Smooth muscle cell (in vitro differentiated cells): ENCODE measurements around the gene FCRLA. TPM values are rescaled to one million over a fixed set of nuclear protein-coding genes. Genes with fewer than 3 reads are reported as not detected.

Experiments used
- DNase-seq: peaks from one replicate; lab custom pipeline; 2025; ENCODE audit not compliant: unreplicated experiment; lab: John Stamatoyannopoulos, UW
- H2AFZ ChIP-seq: fragments of 200-600 bp; sonication (generic); 2 replicates; pipeline ENCODE4 v1.6.0; 2016; ENCODE audit warnings: antibody characterized with exemption, low read depth, mild to moderate bottlenecking
- H3F3A ChIP-seq: fragments of 200-600 bp; sonication (generic); 2 replicates; pipeline ENCODE4 v1.6.0; 2017; ENCODE audit warnings: antibody characterized with exemption, low read depth
- H3K27ac ChIP-seq: fragments of 200-600 bp; sonication (generic); 2 replicates; pipeline ENCODE4 v1.5.1; 2016; ENCODE audit warnings: low read depth, mild to moderate bottlenecking
- H3K27me3 ChIP-seq: fragments of 200-600 bp; sonication (generic); 2 replicates; pipeline ENCODE4 v1.6.1; 2016; ENCODE audit warnings: low read depth, mild to moderate bottlenecking
- H3K36me3 ChIP-seq: fragments of 200-600 bp; sonication (generic); 2 replicates; pipeline ENCODE4 v1.5.1; 2016; ENCODE audit warnings: low read depth
- H3K4me1 ChIP-seq: fragments of 200-600 bp; sonication (generic); 2 replicates; pipeline ENCODE4 v1.5.1; 2016; ENCODE audit warnings: low read depth
- H3K4me2 ChIP-seq: fragments of 200-600 bp; sonication (generic); 2 replicates; pipeline ENCODE4 v1.6.0; 2016; ENCODE audit warnings: mild to moderate bottlenecking
- H3K4me3 ChIP-seq: fragments of 200-600 bp; sonication (generic); 2 replicates; pipeline ENCODE4 v1.5.1; 2016; ENCODE audit warnings: mild to moderate bottlenecking
- H3K79me2 ChIP-seq: fragments of 200-600 bp; sonication (generic); 2 replicates; pipeline ENCODE4 v1.6.0; 2016; ENCODE audit warnings: low read depth, mild to moderate bottlenecking
- H3K9ac ChIP-seq: fragments of 200-600 bp; sonication (generic); 2 replicates; pipeline ENCODE4 v1.6.0; 2016; ENCODE audit warnings: low read depth
- H3K9me3 ChIP-seq: fragments of 200-600 bp; sonication (generic); replicated peaks from 2 replicates; pipeline ENCODE4 v1.5.1; 2016; ENCODE audit warnings: low read depth
- H4K20me1 ChIP-seq: fragments of 200-600 bp; sonication (generic); 2 replicates; pipeline ENCODE4 v1.6.0; 2016; ENCODE audit warnings: low read depth
- CTCF ChIP-seq: fragments of 200-600 bp; sonication (generic); IDR thresholded peaks from 2 replicates; pipeline ENCODE4 v1.5.1; 2017; ENCODE audit warnings: borderline replicate concordance, mild to moderate bottlenecking, antibody characterized with exemption; ENCODE audit not compliant: insufficient read depth, poor library complexity, severe bottlenecking
- WGBS: methylation state at CpG from one replicate; pipeline ENCODE4 v1.1.7; 2016; ENCODE audit warnings: low lambda C conversion rate; 5-methylcytosine and 5-hydroxymethylcytosine counted together
- polyA plus RNA-seq: library from polyadenylated mRNA; unstranded; fragments of >200 nt; fragmentation: Nextera tagmentation; extraction: Ambion mirVana; gene quantifications from 2 replicates; pipeline ENCODE4 v1.2.1, GENCODE V29; 2016
- total RNA-seq: library from RNA; depleted of rRNA; stranded (reverse); fragments of >200 nt; gene quantifications from 2 replicates; pipeline ENCODE4 v1.2.3, GENCODE V29; 2014

The FCRLA gene
- total and polyA plus RNA-seq, 2 experiments from 2014 or later = not detected

GRCh38 chr1:161731241-161731640, 24.2 kb downstream of the FCRLA start:
- Histone ChIP-seq H3K27ac (no peak overlapping the region), H3K4me1 (peaks cover 3% of the 10 kb centered on the region), H2AFZ (peak overlapping the region; percentile 20), H3K9me3 (no peaks in the 10 kb centered on the region), H4K20me1 (no peaks in the 10 kb centered on the region), H3K79me2 (no peaks in the 10 kb centered on the region), H3K4me3 (no peak overlapping the region), H3K27me3 (no peaks in the 10 kb centered on the region), H3K9ac (no peak overlapping the region), H3F3A (peaks cover 17% of the 10 kb centered on the region), H3K36me3 (no peaks in the 10 kb centered on the region), H3K4me2 (no peak overlapping the region)
- 78% methylated on average over 6 of the region's 6 CpGs for WGBS
- no peak for DNase-seq
- TF ChIP-seq CTCF = no peak

- Histone ChIP-seq H3K4me2 (no peak overlapping the region), H3K4me3 (no peak overlapping the region), H3F3A (peaks cover 17% of the 10 kb centered on the region), H3K9me3 (no peaks in the 10 kb centered on the region), H2AFZ (peak overlapping the region; percentile 20), H3K79me2 (no peaks in the 10 kb centered on the region), H3K9ac (no peak overlapping the region), H4K20me1 (no peaks in the 10 kb centered on the region), H3K27ac (no peak overlapping the region), H3K4me1 (peaks cover 3% of the 10 kb centered on the region), H3K36me3 (no peaks in the 10 kb centered on the region), H3K27me3 (no peaks in the 10 kb centered on the region)
- 68% methylated on average over 5 of the region's 5 CpGs for WGBS
- TF ChIP-seq CTCF = no peak
- no peak for DNase-seq
These were observed 25.1 kb downstream of the FCRLA start for GRCh38 chr1:161731981-161732718.

- Histone ChIP-seq H3K9me3 (no peaks in the 10 kb centered on the region), H3K79me2 (no peaks in the 10 kb centered on the region), H4K20me1 (no peaks in the 10 kb centered on the region), H3K9ac (no peak overlapping the region), H3K27ac (peak overlapping the region; percentile 82), H3K36me3 (no peaks in the 10 kb centered on the region), H3K27me3 (no peaks in the 10 kb centered on the region), H2AFZ (no peak overlapping the region), H3K4me2 (peak overlapping the region; percentile 62), H3F3A (peaks cover 17% of the 10 kb centered on the region), H3K4me1 (peaks cover 3% of the 10 kb centered on the region), H3K4me3 (no peak overlapping the region)
- TF ChIP-seq CTCF = no peak
- 0% methylated on average over 1 of the region's 1 CpG for WGBS
- no peak for DNase-seq
These were observed 26.5 kb downstream of the FCRLA start for GRCh38 chr1:161733526-161733925.

- TF ChIP-seq CTCF = no peak
- H3K4me1 ChIP-seq = peaks cover 3% of the 10 kb centered on the region
- no peak for DNase-seq
- H3K9ac ChIP-seq = no peak overlapping the region
- H3K4me2 ChIP-seq = no peak overlapping the region
- H4K20me1 ChIP-seq = no peaks in the 10 kb centered on the region
- H3K9me3 ChIP-seq = no peaks in the 10 kb centered on the region
- no peak overlapping the region for H2AFZ ChIP-seq
- H3K36me3 ChIP-seq = no peaks in the 10 kb centered on the region
- H3F3A ChIP-seq = peaks cover 17% of the 10 kb centered on the region
- H3K79me2 ChIP-seq = no peaks in the 10 kb centered on the region
- WGBS = 92% methylated on average over 3 of the region's 3 CpGs
- H3K27ac ChIP-seq = no peak overlapping the region
- H3K27me3 ChIP-seq = no peaks in the 10 kb centered on the region
- H3K4me3 ChIP-seq = no peak overlapping the region
These were observed 28.8 kb downstream of the FCRLA start for GRCh38 chr1:161735837-161736236.
